Stomach (tissue), 9 donors: ENCODE measurements around the gene SYCN. TPM values are rescaled to one million over a fixed set of nuclear protein-coding genes. Genes with fewer than 3 reads are reported as not detected.

ENCODE experiments used
- DNase-seq, 2 donors: peaks; one replicate each; pipeline versions ENCODE4 v3.0.0 to v3.0.0-alpha.2; 2013 to 2019
- H3K27ac ChIP-seq, 5 donors: fragments of 200-600 bp in 4 of 5; sonication (generic) in 4 of 5; one replicate each; pipeline ENCODE4 v1.5.1; 2013 to 2019; ENCODE audit warnings: mild to moderate bottlenecking in 1 of 5, moderate library complexity in 1 of 5
- H3K27me3 ChIP-seq, 3 donors: fragments of 200-600 bp; sonication (generic); one replicate each; pipeline ENCODE4 v1.5.1; 2017 to 2019; ENCODE audit warnings: mixed run types in 1 of 3
- H3K36me3 ChIP-seq, 4 donors: fragments of 200-600 bp; sonication (generic); 1 replicate in 3 of 4; 2 replicates in 1 of 4; pipeline ENCODE4 v1.5.1; 2016 to 2019
- H3K4me1 ChIP-seq, 4 donors: fragments of 200-600 bp; sonication (generic); one replicate each; pipeline ENCODE4 v1.5.1; 2016 to 2019
- H3K4me3 ChIP-seq, 4 donors: fragments of 200-600 bp; sonication (generic) in 3 of 4; one replicate each; pipeline ENCODE4 v1.5.1; 2016 to 2019; ENCODE audit warnings: mild to moderate bottlenecking in 1 of 4
- H3K9me3 ChIP-seq, 4 donors: fragments of 200-600 bp; sonication (generic); one replicate each; pipeline ENCODE4 v1.5.1; 2016 to 2019
- EP300 ChIP-seq: sonication (generic); formaldehyde crosslinking; IDR thresholded peaks from one replicate; pipeline ENCODE4 v1.6.1; 2017; ENCODE audit warnings: antibody characterized with exemption
- POLR2A ChIP-seq, 4 donors: fragments of 450-650 bp; IDR thresholded peaks; one replicate each; pipeline ENCODE4 v1.6.1; 2016; ENCODE audit warnings: antibody characterized with exemption in 4 of 4, control low read depth in 2 of 4, mild to moderate bottlenecking in 1 of 4, moderate library complexity in 1 of 4
- POLR2AphosphoS5 ChIP-seq, 3 donors: sonication (generic); formaldehyde crosslinking; IDR thresholded peaks; one replicate each; pipeline ENCODE4 v1.6.1; 2016; ENCODE audit warnings: antibody characterized with exemption in 3 of 3
- WGBS, 5 donors: extraction: QIAGEN DNeasy Blood & Tissue Kit in 3 of 5; methylation state at CpG; one replicate each; pipeline versions ENCODE4 v1.1.5 to v1.1.7; 2013 to 2018; 5-methylcytosine and 5-hydroxymethylcytosine counted together
- intact Hi-C: fragments of 100-400 bp; cut with DNase I; formaldehyde crosslinking; loops from one replicate; pipeline ENCODE4 v1.15.1; 2023; ENCODE audit warnings: low total_unique reads
- polyA plus RNA-seq, 3 donors: library from polyadenylated mRNA; stranded (reverse); fragments of 200-250 nt; gene quantifications; one replicate each; pipeline ENCODE4 v1.2.3, GENCODE V29; 2013
- total RNA-seq, 5 donors: library from RNA; depleted of rRNA; stranded (reverse); fragments of >200 nt; gene quantifications; one replicate each; pipeline versions ENCODE4 v1.1.0 to v1.2.3, GENCODE V29; 2014 to 2016
- TF ChIP-seq, protein P1 (sequence below), 7 experiments: fragments of 450-650 bp in 4 of 7; fragments of 200-600 bp in 3 of 7; sonication (generic) in 3 of 7; IDR thresholded peaks; one replicate each; pipeline ENCODE4 v1.5.1; 2016 to 2019; ENCODE audit warnings: antibody characterized with exemption in 7 of 7, control low read depth in 2 of 7, mild to moderate bottlenecking in 1 of 7
- donor health status: healthy with polysubstance abuse.
- donor health status: Bipolar disorder and iron deficiency.
- donor health status: healthy.

SYCN gene
- total and polyA plus RNA-seq, 8 donors, result 0.65 to 1.9 TPM; not detected in 6

DNA sequence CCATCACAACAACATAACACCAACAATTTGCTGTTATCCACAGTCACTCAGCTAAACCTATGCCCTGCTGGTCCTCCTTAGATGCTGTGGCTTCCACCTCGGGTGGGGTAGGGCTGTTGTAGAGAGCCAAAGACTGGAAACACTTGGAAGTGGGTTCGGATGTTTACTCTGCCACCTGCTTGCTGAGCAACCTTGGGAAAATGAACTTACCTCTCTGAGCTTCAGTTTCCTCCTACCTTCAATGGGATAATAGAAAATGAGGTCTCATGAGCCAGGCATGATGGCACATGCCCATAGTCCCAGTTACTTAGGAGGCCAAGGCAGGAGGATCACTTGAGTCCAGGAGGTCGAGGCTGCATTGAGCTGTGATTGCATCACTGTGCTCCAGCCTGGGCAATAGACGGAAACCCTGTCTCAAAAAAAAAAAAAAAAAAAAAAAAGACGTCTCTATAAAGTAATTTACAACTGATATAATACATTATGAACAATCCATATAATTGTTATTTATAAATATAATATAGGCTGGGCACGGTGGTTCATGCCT, 3.3 kb upstream of the SYCN start:
- intact Hi-C loops, result no loop called here
- Histone ChIP-seq H3K4me3 (no peak overlapping the region), H3K36me3 (no peaks in the 10 kb centered on the region), H3K27me3 (peaks cover 0 to 36% (median 20%) of the 10 kb centered on the region in 3 donors), H3K9me3 (no peaks in the 10 kb centered on the region), H3K4me1 (peaks cover 0 to 20% (median 13%) of the 10 kb centered on the region in 4 donors), H3K27ac (no peak overlapping the region)
- WGBS, 5 donors, result 64 to 81% (median 69%) methylated on average over 6 of the region's 6 CpGs
- no peak for DNase-seq
- TF ChIP-seq EP300 (no peak), POLR2AphosphoS5 (IDR thresholded peaks at IDR 0.05) (no peak), POLR2A (IDR thresholded peaks at IDR 0.05) (no peak)
- TF ChIP-seq, protein P1, sequence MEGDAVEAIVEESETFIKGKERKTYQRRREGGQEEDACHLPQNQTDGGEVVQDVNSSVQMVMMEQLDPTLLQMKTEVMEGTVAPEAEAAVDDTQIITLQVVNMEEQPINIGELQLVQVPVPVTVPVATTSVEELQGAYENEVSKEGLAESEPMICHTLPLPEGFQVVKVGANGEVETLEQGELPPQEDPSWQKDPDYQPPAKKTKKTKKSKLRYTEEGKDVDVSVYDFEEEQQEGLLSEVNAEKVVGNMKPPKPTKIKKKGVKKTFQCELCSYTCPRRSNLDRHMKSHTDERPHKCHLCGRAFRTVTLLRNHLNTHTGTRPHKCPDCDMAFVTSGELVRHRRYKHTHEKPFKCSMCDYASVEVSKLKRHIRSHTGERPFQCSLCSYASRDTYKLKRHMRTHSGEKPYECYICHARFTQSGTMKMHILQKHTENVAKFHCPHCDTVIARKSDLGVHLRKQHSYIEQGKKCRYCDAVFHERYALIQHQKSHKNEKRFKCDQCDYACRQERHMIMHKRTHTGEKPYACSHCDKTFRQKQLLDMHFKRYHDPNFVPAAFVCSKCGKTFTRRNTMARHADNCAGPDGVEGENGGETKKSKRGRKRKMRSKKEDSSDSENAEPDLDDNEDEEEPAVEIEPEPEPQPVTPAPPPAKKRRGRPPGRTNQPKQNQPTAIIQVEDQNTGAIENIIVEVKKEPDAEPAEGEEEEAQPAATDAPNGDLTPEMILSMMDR (IDR thresholded peaks at IDR 0.05), result no peak

DNA sequence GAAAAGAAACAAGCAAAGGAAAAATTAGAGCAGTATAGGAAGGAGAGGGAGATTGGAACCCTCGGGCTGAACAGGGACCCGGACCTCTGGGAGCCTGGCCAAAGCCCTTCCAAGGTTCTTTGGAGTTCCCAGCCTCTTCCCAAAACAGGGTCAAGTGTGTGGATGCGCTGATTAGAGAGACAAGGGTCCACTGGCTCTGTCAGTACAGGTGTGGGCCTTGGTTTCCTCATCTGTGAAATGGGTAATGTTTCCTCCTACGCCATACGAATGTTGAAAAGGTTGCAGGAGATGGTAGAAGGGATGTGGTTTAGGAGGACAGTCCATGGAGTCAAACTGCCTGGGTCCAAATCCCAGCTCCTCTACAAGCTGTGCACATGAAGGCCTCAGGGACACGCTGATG, 2.1 kb upstream of the SYCN start:
- H3K36me3 ChIP-seq, result no peaks in the 10 kb centered on the region
- peaks cover 0 to 20% (median 13%) of the 10 kb centered on the region in 4 donors for H3K4me1 ChIP-seq
- peaks cover 0 to 49% (median 20%) of the 10 kb centered on the region in 3 donors for H3K27me3 ChIP-seq
- 86 to 91% (median 90%) methylated on average over 6 of the region's 6 CpGs for WGBS, 5 donors
- TF ChIP-seq, protein P1 (IDR thresholded peaks at IDR 0.05), result no peak
- no peak for TF ChIP-seq POLR2A (IDR thresholded peaks at IDR 0.05)
- TF ChIP-seq EP300, result no peak
- TF ChIP-seq POLR2AphosphoS5 (IDR thresholded peaks at IDR 0.05), result no peak
- DNase-seq, result no peak
- no peak overlapping the region for H3K4me3 ChIP-seq
- no peaks in the 10 kb centered on the region for H3K9me3 ChIP-seq
- H3K27ac ChIP-seq, result no peak overlapping the region
- intact Hi-C loops, result no loop called here

DNA sequence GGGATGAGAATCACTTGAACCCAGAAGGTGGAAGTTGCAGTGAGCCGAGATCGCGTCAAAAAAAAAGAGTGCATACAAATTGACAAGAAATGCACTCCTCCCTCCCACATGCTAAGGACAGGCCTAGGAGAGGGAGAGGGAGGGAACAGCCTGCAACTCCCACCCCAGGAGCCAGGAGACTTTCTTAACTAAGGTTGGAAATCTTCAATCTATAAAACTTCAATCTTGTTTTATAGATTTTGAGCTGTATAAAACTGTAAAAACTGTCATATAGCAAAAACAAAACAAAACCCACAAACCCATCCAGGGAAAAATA, 1.3 kb upstream of the SYCN start:
- H3K27ac ChIP-seq, result peak overlapping the region in 2 of 5 donors; percentile 22 to 40
- H3K9me3 ChIP-seq, result no peaks in the 10 kb centered on the region
- H3K4me3 ChIP-seq, result no peak overlapping the region
- no peak for DNase-seq
- no peaks in the 10 kb centered on the region for H3K36me3 ChIP-seq
- TF ChIP-seq POLR2AphosphoS5 (IDR thresholded peaks at IDR 0.05) (no peak), POLR2A (IDR thresholded peaks at IDR 0.05) (no peak), EP300 (no peak)
- TF ChIP-seq, protein P1 (IDR thresholded peaks at IDR 0.05), result no peak
- 58 to 76% (median 67%) methylated on average over 3 of the region's 3 CpGs for WGBS, 5 donors
- intact Hi-C loops, result no loop called here
- peaks cover 0 to 56% (median 25%) of the 10 kb centered on the region in 3 donors for H3K27me3 ChIP-seq
- peaks cover 0 to 20% (median 13%) of the 10 kb centered on the region in 4 donors for H3K4me1 ChIP-seq

DNA sequence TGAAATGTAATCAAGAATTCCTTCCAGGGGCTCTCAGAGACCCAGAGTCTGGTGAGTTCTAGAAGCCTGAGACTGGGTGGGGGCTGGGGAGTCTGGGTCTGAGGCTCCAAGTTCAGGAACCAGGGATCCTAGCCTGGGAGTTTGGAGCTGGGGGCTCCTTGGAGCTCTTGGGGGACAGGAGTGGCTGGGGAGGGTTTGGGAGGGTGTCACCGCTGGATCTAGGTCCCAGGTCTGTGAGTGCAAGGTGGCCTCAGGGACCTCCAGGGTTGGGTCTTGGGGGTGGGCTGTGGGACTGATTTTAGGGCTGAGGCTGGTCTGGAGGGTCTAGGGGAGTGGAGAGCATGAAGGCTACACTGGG, 1.1 kb downstream of the SYCN start:
- H3K9me3 ChIP-seq, result no peaks in the 10 kb centered on the region
- no peak overlapping the region for H3K4me3 ChIP-seq
- no peak for DNase-seq
- H3K27me3 ChIP-seq, result peaks cover 0 to 73% (median 39%) of the 10 kb centered on the region in 3 donors
- peaks cover 0 to 20% (median 13%) of the 10 kb centered on the region in 4 donors for H3K4me1 ChIP-seq
- no peaks in the 10 kb centered on the region for H3K36me3 ChIP-seq
- no peak overlapping the region for H3K27ac ChIP-seq
- no peak for TF ChIP-seq POLR2A (IDR thresholded peaks at IDR 0.05)
- TF ChIP-seq EP300, result no peak
- TF ChIP-seq POLR2AphosphoS5 (IDR thresholded peaks at IDR 0.05), result no peak
- TF ChIP-seq, protein P1 (IDR thresholded peaks at IDR 0.05), result no peak
- intact Hi-C loops, result no loop called here
- 93 to 100% (median 97%) methylated on average over 1 of the region's 1 CpG; no CpG with 5 or more reads in 1 of the 5 donors for WGBS, 5 donors
